HT1080 (cell line): ENCODE results near the gene EXOSC7. TPM values are rescaled to one million over a fixed set of nuclear protein-coding genes. Genes with fewer than 3 reads are reported as not detected.
"Not testable (repeated sequence)": the region's sequence is repeated elsewhere in the genome, so short reads cannot be mapped to it uniquely, and the experiment has no call there.

Experiments
- DNase-seq: peaks from one replicate; pipeline ENCODE4 v3.0.0-alpha.2; 2015; ENCODE audit warnings: low read depth
- small RNA-seq: library from RNA; depleted of rRNA; stranded (forward); fragments of <200 nt; gene quantifications from one replicate; pipeline ENCODE3, GENCODE V24; 2014
- total RNA-seq: library from RNA; depleted of rRNA; stranded (reverse); fragments of >200 nt; shearing (Covaris generic); gene quantifications from 2 replicates; pipeline ENCODE4 v1.2.3, GENCODE V29; 2014; rRNA removed

EXOSC7 gene
- total RNA-seq, 1 experiment from 2014 or later = 71.0 TPM

DNA sequence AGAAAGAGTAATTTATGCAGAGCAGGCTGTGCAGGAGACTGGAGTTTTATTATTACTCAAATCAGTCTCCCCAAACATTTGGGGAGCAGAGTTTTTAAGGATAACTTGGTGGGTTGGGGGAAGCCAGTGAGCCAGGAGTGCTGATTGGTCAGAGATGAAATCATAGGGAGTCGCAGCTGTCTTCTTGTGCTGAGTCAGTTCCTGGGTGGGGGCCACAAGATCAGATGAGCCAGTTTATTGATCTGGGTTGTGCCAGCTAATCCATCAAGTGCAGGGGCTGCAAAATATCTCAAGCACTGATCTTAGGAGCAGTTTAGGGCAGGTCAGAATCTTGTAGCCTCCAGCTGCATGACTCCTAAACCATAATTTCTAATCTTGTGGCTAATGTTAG is 77.8 kb downstream of the EXOSC7 start:
- DNase-seq = not testable (repeated sequence)

DNA sequence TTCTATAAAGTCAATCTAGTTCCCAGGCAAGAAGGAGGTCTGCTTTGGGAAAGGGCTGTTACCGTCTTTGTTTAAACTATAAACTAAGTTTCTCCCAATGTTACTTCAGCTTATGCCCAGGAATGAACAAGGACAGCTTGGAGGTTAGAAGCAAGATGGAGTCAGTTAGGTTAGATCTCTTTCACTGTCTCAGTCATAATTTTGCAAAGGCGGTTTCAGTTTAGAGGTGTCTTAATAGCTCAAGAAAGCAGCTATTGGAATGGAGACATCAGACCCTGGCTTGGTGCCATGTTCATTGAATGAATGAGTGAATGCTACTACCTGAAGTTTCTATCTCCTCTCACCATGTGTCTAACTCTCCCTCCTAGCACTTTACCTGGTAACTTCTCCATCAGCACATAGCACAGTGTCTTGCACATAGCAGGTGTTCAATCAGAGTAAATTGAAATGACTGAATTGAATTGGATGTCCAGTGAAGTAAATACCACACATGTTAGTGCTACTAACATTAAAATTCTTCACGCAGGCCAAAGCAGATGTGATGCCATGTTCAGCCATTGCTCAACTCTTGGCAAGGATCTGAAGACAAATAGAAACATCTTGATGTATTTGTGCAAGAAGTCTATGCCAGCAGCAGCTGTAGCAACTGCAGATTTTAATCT is 78.3 kb downstream of the EXOSC7 start:
- no peak for DNase-seq

DNA sequence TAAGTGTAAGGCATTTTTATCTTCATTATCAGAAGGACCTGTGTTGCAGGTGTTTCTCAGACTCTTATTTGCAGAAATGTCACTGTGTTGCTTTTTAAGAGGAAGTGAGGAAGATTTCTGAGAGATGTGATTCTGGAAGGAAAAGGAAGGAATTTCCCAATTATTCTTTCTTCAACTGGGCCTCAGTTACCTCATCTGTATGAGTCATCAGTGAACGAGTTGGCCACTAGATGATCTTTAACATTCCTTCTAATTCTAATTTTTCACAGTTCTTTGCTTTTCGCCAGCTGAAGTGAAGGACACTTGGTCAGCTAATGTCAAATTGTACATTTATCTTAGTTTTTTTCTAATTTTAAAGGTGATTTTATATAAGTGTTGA is 79.0 kb downstream of the EXOSC7 start:
- peak; percentile 77 for DNase-seq

DNA sequence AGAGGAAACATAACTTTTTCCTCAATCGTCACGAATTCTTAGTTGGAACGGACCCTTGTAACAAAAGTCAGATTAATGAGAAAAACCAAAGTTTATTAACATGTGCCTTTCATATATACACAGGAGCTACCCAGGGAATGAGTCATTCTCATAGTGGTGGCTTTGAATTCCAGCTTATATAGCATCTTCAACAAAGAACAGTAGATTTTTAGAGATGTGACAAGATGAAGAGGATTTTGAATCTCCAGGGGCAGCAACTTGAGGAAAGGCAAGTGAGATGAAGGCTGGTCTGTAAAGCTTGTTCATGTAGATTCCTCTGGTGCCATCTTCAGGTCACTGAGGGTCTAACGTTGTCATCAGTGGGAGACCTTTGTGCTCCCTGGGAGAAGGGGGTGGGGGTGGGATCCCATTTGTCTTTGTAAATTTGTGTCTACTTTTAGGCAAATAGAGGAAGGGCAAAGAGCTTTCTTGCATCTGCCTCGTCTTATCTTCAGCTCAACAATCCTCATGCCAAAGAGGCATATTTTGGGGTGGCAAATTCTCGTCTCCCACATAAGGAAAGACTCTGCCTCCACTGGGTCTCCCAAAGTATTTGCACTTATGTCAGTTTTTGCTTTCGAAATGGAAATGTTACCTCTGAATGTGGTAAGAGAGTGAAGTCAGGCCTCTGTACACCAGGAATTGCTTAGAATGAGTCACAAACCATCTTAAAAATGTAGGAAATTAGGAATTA is 79.5 kb downstream of the EXOSC7 start:
- DNase-seq = peak; percentile 82

DNA sequence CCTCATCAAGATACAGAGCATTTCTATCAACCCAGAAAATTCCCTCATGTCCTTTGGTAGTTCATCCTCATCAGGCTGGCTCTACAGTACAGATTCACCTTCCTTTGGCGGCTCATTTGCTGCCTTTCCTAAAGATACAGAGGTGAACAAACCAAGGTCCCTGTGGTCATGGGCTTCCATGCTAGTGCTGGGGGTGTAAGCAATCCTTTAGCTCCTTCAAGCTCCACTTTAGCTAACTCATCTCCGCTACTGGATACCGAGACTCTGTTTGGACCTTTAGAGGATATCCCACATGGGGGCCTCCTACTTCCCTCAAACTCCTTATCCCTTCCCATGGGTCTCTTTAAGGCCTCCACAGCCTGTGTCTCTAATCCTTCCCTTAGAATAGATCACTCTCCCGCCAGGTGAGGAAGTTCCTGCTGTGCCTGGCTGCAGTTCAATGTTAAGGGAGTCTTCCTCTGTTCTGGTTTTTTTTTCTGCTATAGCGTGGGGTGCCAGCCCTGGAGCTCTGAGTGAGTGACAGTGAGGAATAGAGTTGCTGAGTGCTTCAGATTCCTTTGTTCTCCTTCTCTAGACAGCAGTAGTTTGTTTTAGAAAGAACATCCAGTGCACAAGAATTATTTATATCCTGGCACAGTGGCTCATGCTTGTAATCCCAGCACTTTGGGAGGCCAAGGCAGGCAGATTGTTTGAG is 80.7 kb downstream of the EXOSC7 start:
- no peak for DNase-seq

DNA sequence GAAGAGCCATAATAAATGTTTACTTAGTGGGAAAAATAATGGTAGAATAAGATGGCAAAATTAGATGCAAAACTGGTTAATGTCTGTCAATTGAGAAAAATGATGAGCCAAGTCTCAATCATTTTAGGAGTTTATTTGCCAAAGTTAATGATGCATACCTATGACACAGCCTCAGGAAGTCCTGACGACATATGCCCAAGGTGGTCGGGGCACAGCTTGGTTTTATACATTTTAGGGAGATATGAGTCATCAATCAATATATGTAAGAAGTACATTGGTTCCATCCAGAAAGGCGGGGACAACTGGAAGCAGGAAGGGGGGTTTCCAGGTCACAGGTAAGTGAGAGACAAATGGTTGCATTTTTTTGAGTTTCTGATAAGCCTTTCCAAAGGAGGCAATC is 81.5 kb downstream of the EXOSC7 start:
- DNase-seq = peak; percentile 51

DNA sequence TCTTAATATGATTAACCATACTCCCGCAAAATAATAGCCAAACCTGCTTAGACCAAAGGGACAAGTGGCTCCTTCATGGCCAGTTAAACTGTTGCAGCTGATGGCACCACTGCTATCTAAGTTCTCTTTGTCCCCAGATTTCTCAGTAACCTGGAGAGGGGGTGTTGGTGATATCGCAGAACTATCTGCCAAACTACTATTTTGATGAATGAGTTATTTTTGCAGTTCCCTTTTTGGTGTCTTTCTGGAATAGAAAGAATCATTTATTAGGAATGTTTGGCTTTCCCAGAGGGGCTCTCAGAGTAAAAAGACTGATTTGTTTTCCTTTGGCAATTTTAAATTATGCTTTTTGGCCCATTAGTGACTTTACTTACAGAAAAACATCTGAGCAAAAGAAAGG is 83.1 kb downstream of the EXOSC7 start:
- no peak for DNase-seq

DNA sequence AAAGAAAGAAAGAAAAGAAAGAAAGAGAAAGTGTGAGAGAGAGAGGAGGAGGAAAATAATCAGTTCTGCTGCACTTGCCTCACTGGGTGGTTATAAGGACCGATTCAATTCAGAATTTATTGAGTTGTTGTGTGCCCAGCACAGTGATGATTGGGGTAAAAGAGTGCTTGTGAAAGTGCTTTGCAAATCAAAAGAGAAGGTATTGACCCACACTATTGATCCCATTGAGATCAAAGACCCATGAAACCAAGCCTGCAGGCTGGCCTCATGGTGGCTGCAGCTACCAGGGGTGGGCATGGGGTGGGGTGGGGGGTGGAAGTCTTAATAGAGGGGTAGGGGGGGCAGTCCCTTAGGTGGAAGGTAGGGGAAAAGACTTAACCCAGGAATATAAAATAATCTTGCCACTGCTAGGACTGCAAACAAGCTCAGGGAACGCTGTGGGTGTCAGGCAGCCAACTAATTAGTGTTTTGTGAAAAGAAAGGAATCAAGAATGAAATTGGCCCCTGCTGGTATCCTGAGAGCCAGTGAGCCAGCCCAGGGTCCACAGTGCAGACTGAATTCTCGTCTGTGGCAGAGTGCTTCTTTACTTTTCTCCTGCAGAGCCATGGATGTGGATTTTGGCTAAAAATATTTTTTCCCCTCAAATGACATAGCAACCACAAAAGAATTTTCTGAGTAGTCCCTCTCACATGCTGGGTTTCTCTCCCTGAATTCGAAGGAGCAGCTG is 84.3 kb downstream of the EXOSC7 start:
- DNase-seq = no peak

Small RNAs within 50 kb of the gene (small RNA-seq; reads per million reads assigned to genes)
- 0.09 reads per million for gene RNU5B-3P

Other genes with a start within 250 kb of the EXOSC7 start
- 0.07 TPM in 1 of 2 replicates, not detected in the other for gene ZNF501, start 246.6 kb upstream of the EXOSC7 start, total RNA-seq
- gene KIAA1143, start 214.6 kb upstream of the EXOSC7 start, total RNA-seq = 12.5 and 14.5 TPM in 2 replicates
- gene KIF15, start 214.4 kb upstream of the EXOSC7 start, total RNA-seq = 10.6 and 15.6 TPM in 2 replicates
- gene TMEM42, start 114.3 kb upstream of the EXOSC7 start, total RNA-seq = 4.4 and 5.4 TPM in 2 replicates
- 0.03 TPM in 1 of 2 replicates, not detected in the other for gene TGM4, start 101.6 kb upstream of the EXOSC7 start, total RNA-seq
- gene ZDHHC3, start 70 bp upstream of the EXOSC7 start, total RNA-seq = 60.7 and 72.8 TPM in 2 replicates
- gene CLEC3B, start 50.1 kb downstream of the EXOSC7 start, total RNA-seq = not detected in 2 replicates
- gene CDCP1, start 170.1 kb downstream of the EXOSC7 start, total RNA-seq = 16.9 and 23.8 TPM in 2 replicates